Adipocyte (in vitro differentiated cells): ENCODE results near the gene HSD17B13.
"Not testable (repeated sequence)": the region's sequence is repeated elsewhere in the genome, so short reads cannot be mapped to it uniquely, and the experiment has no call there.

Source experiments
- DNase-seq: peaks from one replicate; pipeline ENCODE4 v3.0.0-alpha.2; 2015; ENCODE audit warnings: low read depth
- H3K27me3 ChIP-seq: replicated peaks from 2 replicates; pipeline ENCODE4 v1.7.0; 2013; ENCODE audit warnings: mild to moderate bottlenecking, low read length, moderate library complexity; ENCODE audit not compliant: control insufficient read depth, insufficient read depth
- H3K36me3 ChIP-seq: 2 replicates; pipeline ENCODE4 v1.7.0; 2013; ENCODE audit warnings: low read length, mild to moderate bottlenecking, moderate library complexity; ENCODE audit not compliant: control insufficient read depth, insufficient read depth, severe bottlenecking
- H3K4me1 ChIP-seq: 2 replicates; pipeline ENCODE4 v1.7.0; 2013; ENCODE audit warnings: mild to moderate bottlenecking, low read length, moderate library complexity; ENCODE audit not compliant: control insufficient read depth, insufficient read depth
- H3K4me3 ChIP-seq: 2 replicates; pipeline ENCODE4 v1.7.0; 2013; ENCODE audit warnings: mild to moderate bottlenecking, low read length, moderate library complexity
- H3K9ac ChIP-seq: 2 replicates; pipeline ENCODE4 v1.7.0; 2013; ENCODE audit warnings: mild to moderate bottlenecking, low read length, moderate library complexity
- H3K9me3 ChIP-seq: 2 replicates; pipeline ENCODE4 v1.7.0; 2013; ENCODE audit warnings: mild to moderate bottlenecking, low read length, moderate library complexity; ENCODE audit not compliant: control insufficient read depth

HSD17B13 gene

GRCh38 chr4:87345139-87345538, 22.5 kb upstream of the HSD17B13 start:
- H3K36me3 ChIP-seq, result peaks cover 10% of the 10 kb centered on the region
- H3K4me3 ChIP-seq, result no peak overlapping the region
- DNase-seq, result no peak
- H3K4me1 ChIP-seq, result peaks cover 15% of the 10 kb centered on the region
- no peak overlapping the region for H3K9ac ChIP-seq
- H3K27me3 ChIP-seq, result no peaks in the 10 kb centered on the region
- peaks cover 18% of the 10 kb centered on the region for H3K9me3 ChIP-seq

- Histone ChIP-seq H3K9me3 (peaks cover 18% of the 10 kb centered on the region), H3K9ac (no peak overlapping the region), H3K36me3 (peaks cover 10% of the 10 kb centered on the region), H3K27me3 (no peaks in the 10 kb centered on the region), H3K4me3 (no peak overlapping the region), H3K4me1 (peaks cover 28% of the 10 kb centered on the region)
- no peak for DNase-seq
Observed at GRCh38 chr4:87342872-87343271, 20.2 kb upstream of the HSD17B13 start.

GRCh38 chr4:87341954-87342635, 19.4 kb upstream of the HSD17B13 start:
- Histone ChIP-seq H3K4me1 (peaks cover 28% of the 10 kb centered on the region), H3K36me3 (peaks cover 14% of the 10 kb centered on the region), H3K9ac (peak overlapping the region; percentile 8), H3K4me3 (peak overlapping the region; percentile 27), H3K9me3 (peaks cover 18% of the 10 kb centered on the region)
- not testable (repeated sequence) for H3K27me3 ChIP-seq, DNase-seq

GRCh38 chr4:87339440-87339839, 16.8 kb upstream of the HSD17B13 start:
- no peak for DNase-seq
- H3K9ac ChIP-seq, result peak overlapping the region; percentile 37
- peaks cover 11% of the 10 kb centered on the region for H3K36me3 ChIP-seq
- H3K4me1 ChIP-seq, result peaks cover 28% of the 10 kb centered on the region
- H3K27me3 ChIP-seq, result no peaks in the 10 kb centered on the region
- peaks cover 1% of the 10 kb centered on the region for H3K9me3 ChIP-seq
- peak overlapping the region; percentile 17 for H3K4me3 ChIP-seq

- Histone ChIP-seq H3K36me3 (peaks cover 9% of the 10 kb centered on the region), H3K9me3 (peaks cover 11% of the 10 kb centered on the region), H3K4me3 (no peak overlapping the region), H3K9ac (no peak overlapping the region), H3K4me1 (peaks cover 21% of the 10 kb centered on the region), H3K27me3 (no peaks in the 10 kb centered on the region)
- no peak for DNase-seq
Observed at GRCh38 chr4:87337361-87337760, 14.7 kb upstream of the HSD17B13 start.

- no peaks in the 10 kb centered on the region for H3K4me1 ChIP-seq
- DNase-seq, result no peak
- no peak overlapping the region for H3K9ac ChIP-seq
- H3K27me3 ChIP-seq, result no peaks in the 10 kb centered on the region
- H3K36me3 ChIP-seq, result peaks cover 9% of the 10 kb centered on the region
- peaks cover 11% of the 10 kb centered on the region for H3K9me3 ChIP-seq
- H3K4me3 ChIP-seq, result no peak overlapping the region
Observed at GRCh38 chr4:87333267-87333666, 10.6 kb upstream of the HSD17B13 start.

GRCh38 chr4:87330761-87331160, 8.1 kb upstream of the HSD17B13 start:
- Histone ChIP-seq H3K36me3 (no peaks in the 10 kb centered on the region), H3K9me3 (peaks cover 11% of the 10 kb centered on the region), H3K4me3 (no peak overlapping the region), H3K27me3 (no peaks in the 10 kb centered on the region), H3K4me1 (no peaks in the 10 kb centered on the region), H3K9ac (no peak overlapping the region)
- DNase-seq, result no peak

GRCh38 chr4:87327136-87327535, 4.5 kb upstream of the HSD17B13 start:
- H3K9me3 ChIP-seq, result no peaks in the 10 kb centered on the region
- no peaks in the 10 kb centered on the region for H3K4me1 ChIP-seq
- no peak overlapping the region for H3K9ac ChIP-seq
- no peak for DNase-seq
- no peaks in the 10 kb centered on the region for H3K27me3 ChIP-seq
- no peaks in the 10 kb centered on the region for H3K36me3 ChIP-seq
- no peak overlapping the region for H3K4me3 ChIP-seq

GRCh38 chr4:87326460-87326859, 3.8 kb upstream of the HSD17B13 start:
- no peak overlapping the region for H3K9ac ChIP-seq
- no peaks in the 10 kb centered on the region for H3K36me3 ChIP-seq
- H3K4me1 ChIP-seq, result no peaks in the 10 kb centered on the region
- no peaks in the 10 kb centered on the region for H3K9me3 ChIP-seq
- H3K4me3 ChIP-seq, result no peak overlapping the region
- DNase-seq, result no peak
- H3K27me3 ChIP-seq, result no peaks in the 10 kb centered on the region

GRCh38 chr4:87321888-87322287, 794 bp downstream of the HSD17B13 start:
- Histone ChIP-seq H3K27me3 (no peaks in the 10 kb centered on the region), H3K36me3 (no peaks in the 10 kb centered on the region), H3K4me1 (no peaks in the 10 kb centered on the region), H3K4me3 (no peak overlapping the region), H3K9me3 (no peaks in the 10 kb centered on the region), H3K9ac (no peak overlapping the region)
- no peak for DNase-seq

- no peak for DNase-seq
- Histone ChIP-seq H3K4me3 (no peak overlapping the region), H3K9ac (no peak overlapping the region), H3K36me3 (no peaks in the 10 kb centered on the region), H3K27me3 (no peaks in the 10 kb centered on the region), H3K9me3 (no peaks in the 10 kb centered on the region), H3K4me1 (peaks cover 3% of the 10 kb centered on the region)
Observed at GRCh38 chr4:87317527-87317926, 5.2 kb downstream of the HSD17B13 start.

GRCh38 chr4:87316961-87317360, 5.7 kb downstream of the HSD17B13 start:
- H3K9me3 ChIP-seq, result no peaks in the 10 kb centered on the region
- no peaks in the 10 kb centered on the region for H3K27me3 ChIP-seq
- H3K9ac ChIP-seq, result no peak overlapping the region
- no peak overlapping the region for H3K4me3 ChIP-seq
- peaks cover 3% of the 10 kb centered on the region for H3K4me1 ChIP-seq
- DNase-seq, result no peak
- H3K36me3 ChIP-seq, result no peaks in the 10 kb centered on the region
